ENCODE results near the gene MEST. TPM values are rescaled to one million over a fixed set of nuclear protein-coding genes. Genes with fewer than 3 reads are reported as not detected.
"Not testable (repeated sequence)": the region's sequence is repeated elsewhere in the genome, so short reads cannot be mapped to it uniquely, and the experiment has no call there.

Gene MEST
- total RNA-seq, 2 donors from 2014 or later, result 24.1 to 68.9 TPM

GRCh38 chr7:130524628-130525027, 32.7 kb downstream of the MEST start:
- TF ChIP-seq POLR2A (IDR thresholded peaks at IDR 0.05), result no peak
- TF ChIP-seq, protein P1, sequence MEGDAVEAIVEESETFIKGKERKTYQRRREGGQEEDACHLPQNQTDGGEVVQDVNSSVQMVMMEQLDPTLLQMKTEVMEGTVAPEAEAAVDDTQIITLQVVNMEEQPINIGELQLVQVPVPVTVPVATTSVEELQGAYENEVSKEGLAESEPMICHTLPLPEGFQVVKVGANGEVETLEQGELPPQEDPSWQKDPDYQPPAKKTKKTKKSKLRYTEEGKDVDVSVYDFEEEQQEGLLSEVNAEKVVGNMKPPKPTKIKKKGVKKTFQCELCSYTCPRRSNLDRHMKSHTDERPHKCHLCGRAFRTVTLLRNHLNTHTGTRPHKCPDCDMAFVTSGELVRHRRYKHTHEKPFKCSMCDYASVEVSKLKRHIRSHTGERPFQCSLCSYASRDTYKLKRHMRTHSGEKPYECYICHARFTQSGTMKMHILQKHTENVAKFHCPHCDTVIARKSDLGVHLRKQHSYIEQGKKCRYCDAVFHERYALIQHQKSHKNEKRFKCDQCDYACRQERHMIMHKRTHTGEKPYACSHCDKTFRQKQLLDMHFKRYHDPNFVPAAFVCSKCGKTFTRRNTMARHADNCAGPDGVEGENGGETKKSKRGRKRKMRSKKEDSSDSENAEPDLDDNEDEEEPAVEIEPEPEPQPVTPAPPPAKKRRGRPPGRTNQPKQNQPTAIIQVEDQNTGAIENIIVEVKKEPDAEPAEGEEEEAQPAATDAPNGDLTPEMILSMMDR (IDR thresholded peaks at IDR 0.05), result no peak
- Histone ChIP-seq H3K36me3 (replicated peaks in 1 of 2; ENCODE audit: insufficient read depth in 1 of 2, low read depth in 2 of 2) (no peaks in the 10 kb centered on the region), H3K27ac (no peak overlapping the region), H3K4me3 (no peak overlapping the region), H3K4me1 (no peaks in the 10 kb centered on the region), H3K9me3 (no peaks in the 10 kb centered on the region), H3K27me3 (no peaks in the 10 kb centered on the region)
- intact Hi-C loops (cut with DNase I), result no loop called here
- ATAC-seq (no peak), DNase-seq (no peak)
- 88 to 96% methylated on average over 5 of the region's 5 CpGs for whole genome bisulfite sequencing, 2 donors

DNA sequence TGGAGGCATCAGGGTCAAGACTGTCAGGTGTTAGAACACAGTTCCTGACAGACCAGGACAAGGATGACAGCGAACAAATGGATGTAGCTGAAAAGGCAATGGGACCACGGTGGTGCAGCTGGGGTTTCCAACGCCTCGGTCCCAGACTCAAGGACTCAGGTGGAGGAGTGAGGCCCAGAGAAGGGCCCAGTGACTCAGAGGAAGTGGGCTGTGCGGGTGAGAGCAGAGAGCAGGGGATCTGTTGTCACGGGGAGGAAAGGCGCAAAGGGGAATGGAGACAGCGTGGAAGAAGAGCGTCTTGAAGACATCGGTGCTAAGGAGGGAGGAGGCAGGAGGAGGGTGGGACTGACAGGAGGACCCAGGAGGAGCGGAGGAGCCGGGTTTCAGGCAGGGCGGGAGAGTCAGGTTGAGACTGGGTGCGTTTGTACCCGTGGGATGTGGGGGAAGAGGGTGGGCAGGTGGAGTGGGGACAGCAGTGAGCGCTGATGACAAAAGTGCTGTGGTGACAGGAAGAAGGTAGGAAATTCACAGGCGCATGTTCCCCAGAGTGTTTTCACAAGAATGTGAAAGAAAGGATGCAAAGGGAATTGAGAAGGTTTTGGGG, 36.0 kb downstream of the MEST start:
- DNase-seq; H3K27ac ChIP-seq; H3K9me3 ChIP-seq; ATAC-seq; H3K4me3 ChIP-seq; intact Hi-C loops (cut with DNase I); H3K27me3 ChIP-seq; H3K4me1 ChIP-seq; H3K36me3 ChIP-seq (replicated peaks in 1 of 2; ENCODE audit: insufficient read depth in 1 of 2, low read depth in 2 of 2): not testable (repeated sequence)
- 74 to 89% methylated on average over 16 to 17 of the region's 17 CpGs for WGBS, 2 donors

- no peaks in the 10 kb centered on the region for H3K27me3 ChIP-seq
- no peaks in the 10 kb centered on the region for H3K36me3 ChIP-seq (replicated peaks in 1 of 2; ENCODE audit: insufficient read depth in 1 of 2, low read depth in 2 of 2)
- 80 to 97% methylated on average over 2 of the region's 2 CpGs for WGBS, 2 donors
- TF ChIP-seq, protein P1 (IDR thresholded peaks at IDR 0.05), result no peak
- TF ChIP-seq POLR2A (IDR thresholded peaks at IDR 0.05), result no peak
- H3K4me1 ChIP-seq, result no peaks in the 10 kb centered on the region
- H3K27ac ChIP-seq, result no peak overlapping the region
- ATAC-seq (no peak), DNase-seq (no peak)
- intact Hi-C loops (cut with DNase I), result no loop called here
- H3K4me3 ChIP-seq, result no peak overlapping the region
- H3K9me3 ChIP-seq, result no peaks in the 10 kb centered on the region
Observed at GRCh38 chr7:130529417-130529816, 37.5 kb downstream of the MEST start.

DNA sequence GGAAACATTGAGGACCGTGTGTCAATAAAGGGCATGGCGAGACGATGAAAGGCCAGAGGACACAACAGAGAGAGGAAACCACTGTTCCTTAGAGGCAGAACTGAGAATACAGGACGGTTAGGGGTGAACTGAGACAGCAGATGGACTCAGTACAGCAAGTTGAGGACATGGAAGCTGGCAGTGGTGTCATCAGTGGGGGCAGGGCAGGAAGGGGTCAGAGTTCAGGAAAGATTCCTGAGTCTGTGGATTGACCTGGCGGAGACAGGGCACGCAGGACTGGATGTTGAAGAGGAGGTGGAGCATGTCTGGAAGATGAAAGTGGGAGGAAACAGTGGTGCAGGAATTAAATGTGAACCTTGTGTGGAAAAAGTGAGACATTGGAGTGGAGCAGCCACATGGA, 46.0 kb downstream of the MEST start:
- H3K4me3 ChIP-seq; intact Hi-C loops (cut with DNase I); H3K27ac ChIP-seq; H3K27me3 ChIP-seq; H3K36me3 ChIP-seq (replicated peaks in 1 of 2; ENCODE audit: insufficient read depth in 1 of 2, low read depth in 2 of 2); H3K4me1 ChIP-seq; ATAC-seq; H3K9me3 ChIP-seq; DNase-seq: not testable (repeated sequence)
- WGBS, 2 donors, result 89 to 90% methylated on average over 6 of the region's 6 CpGs

GRCh38 chr7:130541287-130541686, 49.4 kb downstream of the MEST start:
- ATAC-seq; H3K27ac ChIP-seq; intact Hi-C loops (cut with DNase I); H3K27me3 ChIP-seq; H3K4me3 ChIP-seq; H3K9me3 ChIP-seq; DNase-seq; H3K36me3 ChIP-seq (replicated peaks in 1 of 2; ENCODE audit: insufficient read depth in 1 of 2, low read depth in 2 of 2): not testable (repeated sequence)
- WGBS, 2 donors, result 85 to 92% methylated on average over 7 of the region's 7 CpGs
- H3K4me1 ChIP-seq, result peaks cover 15% of the 10 kb centered on the region

DNA sequence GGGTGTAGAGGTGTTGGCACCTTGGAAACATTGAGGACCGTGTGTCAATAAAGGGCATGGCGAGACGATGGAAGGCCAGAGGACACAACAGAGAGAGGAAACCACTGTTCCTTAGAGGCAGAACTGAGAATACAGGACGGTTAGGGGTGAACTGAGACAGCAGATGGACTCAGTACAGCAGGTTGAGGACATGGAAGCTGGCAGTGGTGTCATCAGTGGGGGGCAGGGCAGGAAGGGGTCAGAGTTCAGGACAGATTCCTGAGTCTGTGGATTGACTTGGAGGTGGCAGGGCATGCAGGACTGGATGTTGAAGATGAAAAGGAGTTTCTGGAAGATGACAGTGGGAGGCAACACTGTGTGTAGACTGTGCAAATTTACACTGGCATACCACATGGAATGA, 50.4 kb downstream of the MEST start:
- H3K4me3 ChIP-seq; H3K36me3 ChIP-seq (replicated peaks in 1 of 2; ENCODE audit: insufficient read depth in 1 of 2, low read depth in 2 of 2); H3K27me3 ChIP-seq; H3K27ac ChIP-seq; H3K9me3 ChIP-seq; intact Hi-C loops (cut with DNase I); DNase-seq; ATAC-seq: not testable (repeated sequence)
- 21 to 79% methylated on average over 1 to 3 of the region's 4 CpGs for WGBS, 2 donors
- H3K4me1 ChIP-seq, result peaks cover 15% of the 10 kb centered on the region

- TF ChIP-seq, protein P1 (IDR thresholded peaks at IDR 0.05), result no peak
- no peak for TF ChIP-seq POLR2A (IDR thresholded peaks at IDR 0.05)
- ATAC-seq (no peak), DNase-seq (no peak)
- no peaks in the 10 kb centered on the region for H3K27me3 ChIP-seq
- H3K4me3 ChIP-seq, result no peak overlapping the region
- no peaks in the 10 kb centered on the region for H3K9me3 ChIP-seq
- no peaks in the 10 kb centered on the region for H3K36me3 ChIP-seq (replicated peaks in 1 of 2; ENCODE audit: insufficient read depth in 1 of 2, low read depth in 2 of 2)
- 69 to 79% methylated on average over 2 of the region's 2 CpGs for WGBS, 2 donors
- H3K27ac ChIP-seq, result peak overlapping the region in 1 of 4 donors; percentile 41
- intact Hi-C loops (cut with DNase I), result no loop called here
- peaks cover 15% of the 10 kb centered on the region for H3K4me1 ChIP-seq
Observed at GRCh38 chr7:130543487-130544010, 51.7 kb downstream of the MEST start.

All from body of pancreas (tissue), 4 donors.